DND-41 (cell line): ENCODE data around the gene RHOT2.

ENCODE experiments used
- ATAC-seq: fragments of 200-7000 bp; cut with Tn5 transposase; 3 replicates; pipeline ENCODE4 v1.9.1; 2021; ENCODE audit warnings: low read depth; ENCODE audit not compliant: insufficient read depth
- DNase-seq: peaks from one replicate; pipeline ENCODE4 v3.0.0-alpha.2; 2020
- H2AFZ ChIP-seq: 2 replicates; pipeline ENCODE4 v1.6.0; 2012; ENCODE audit warnings: low read depth, low read length
- H3K27ac ChIP-seq: 2 replicates; pipeline ENCODE4 v1.5.1; 2012; ENCODE audit warnings: low read length, inconsistent platforms
- H3K27me3 ChIP-seq: fragments of 200-600 bp; sonication (generic); 2 replicates; pipeline ENCODE4 v1.6.0; 2012; ENCODE audit warnings: low read length, mild to moderate bottlenecking, inconsistent platforms; ENCODE audit not compliant: insufficient read depth, poor library complexity
- H3K36me3 ChIP-seq: 2 replicates; pipeline ENCODE4 v1.5.1; 2012; ENCODE audit warnings: low read length, inconsistent platforms; ENCODE audit not compliant: insufficient read depth
- H3K4me1 ChIP-seq: 2 replicates; pipeline ENCODE4 v1.5.1; 2012; ENCODE audit warnings: mild to moderate bottlenecking, low read length; ENCODE audit not compliant: insufficient read depth
- H3K4me2 ChIP-seq: 2 replicates; pipeline ENCODE4 v1.6.0; 2012; ENCODE audit warnings: mild to moderate bottlenecking, moderate library complexity, low read length, inconsistent platforms; ENCODE audit not compliant: insufficient read depth
- H3K4me3 ChIP-seq, 2 experiments: fragments of 200-600 bp in 1 of 2; shearing (Covaris generic) in 1 of 2; 2 replicates each; pipeline ENCODE4 v1.5.1; 2012 to 2016; ENCODE audit warnings: inconsistent platforms in 2 of 2, low read length in 2 of 2, mild to moderate bottlenecking in 2 of 2, low read depth in 1 of 2, moderate library complexity in 1 of 2
- H3K79me2 ChIP-seq: 2 replicates; pipeline ENCODE4 v1.6.0; 2012; ENCODE audit warnings: low read length, inconsistent platforms; ENCODE audit not compliant: insufficient read depth
- H3K9ac ChIP-seq: 2 replicates; pipeline ENCODE4 v1.6.0; 2012; ENCODE audit warnings: low read depth, mild to moderate bottlenecking, inconsistent platforms, low read length, moderate library complexity
- H3K9me3 ChIP-seq: 2 replicates; pipeline ENCODE4 v1.5.1; 2012; ENCODE audit warnings: low read length, moderate library complexity, mild to moderate bottlenecking, inconsistent platforms; ENCODE audit not compliant: insufficient read depth, severe bottlenecking
- H4K20me1 ChIP-seq: 2 replicates; pipeline ENCODE4 v1.6.0; 2012; ENCODE audit warnings: low read length; ENCODE audit not compliant: insufficient read depth
- CTCF ChIP-seq: IDR thresholded peaks from 2 replicates; pipeline ENCODE4 v1.5.1; 2012; ENCODE audit warnings: borderline replicate concordance, low read length, moderate library complexity, mild to moderate bottlenecking; ENCODE audit not compliant: poor library complexity, severe bottlenecking; ENCODE audit errors: extremely low read depth
- EZH2 ChIP-seq: IDR thresholded peaks from 3 replicates; pipeline ENCODE4 v1.6.1; 2012; ENCODE audit warnings: borderline replicate concordance, low read depth, mild to moderate bottlenecking, moderate library complexity, low read length, inconsistent platforms; ENCODE audit not compliant: severe bottlenecking

RHOT2 gene

GRCh38 chr16:685967-686366 lies 18.0 kb downstream of the RHOT2 start:
- Histone ChIP-seq H3K9ac (no peak overlapping the region), H3K27me3 (no peaks in the 10 kb centered on the region), H3K4me2 (no peak overlapping the region), H3K36me3 (peaks cover 67% of the 10 kb centered on the region), H3K4me1 (peaks cover 81% of the 10 kb centered on the region), H4K20me1 (peaks cover 40% of the 10 kb centered on the region), H3K27ac (no peak overlapping the region), H3K9me3 (no peaks in the 10 kb centered on the region), H3K4me3 (no peak overlapping the region), H3K79me2 (peaks cover 51% of the 10 kb centered on the region), H2AFZ (no peak overlapping the region)
- TF ChIP-seq EZH2 (no peak), CTCF (peak; percentile 51)
- DNase-seq (no peak), ATAC-seq (no peak)

DNA sequence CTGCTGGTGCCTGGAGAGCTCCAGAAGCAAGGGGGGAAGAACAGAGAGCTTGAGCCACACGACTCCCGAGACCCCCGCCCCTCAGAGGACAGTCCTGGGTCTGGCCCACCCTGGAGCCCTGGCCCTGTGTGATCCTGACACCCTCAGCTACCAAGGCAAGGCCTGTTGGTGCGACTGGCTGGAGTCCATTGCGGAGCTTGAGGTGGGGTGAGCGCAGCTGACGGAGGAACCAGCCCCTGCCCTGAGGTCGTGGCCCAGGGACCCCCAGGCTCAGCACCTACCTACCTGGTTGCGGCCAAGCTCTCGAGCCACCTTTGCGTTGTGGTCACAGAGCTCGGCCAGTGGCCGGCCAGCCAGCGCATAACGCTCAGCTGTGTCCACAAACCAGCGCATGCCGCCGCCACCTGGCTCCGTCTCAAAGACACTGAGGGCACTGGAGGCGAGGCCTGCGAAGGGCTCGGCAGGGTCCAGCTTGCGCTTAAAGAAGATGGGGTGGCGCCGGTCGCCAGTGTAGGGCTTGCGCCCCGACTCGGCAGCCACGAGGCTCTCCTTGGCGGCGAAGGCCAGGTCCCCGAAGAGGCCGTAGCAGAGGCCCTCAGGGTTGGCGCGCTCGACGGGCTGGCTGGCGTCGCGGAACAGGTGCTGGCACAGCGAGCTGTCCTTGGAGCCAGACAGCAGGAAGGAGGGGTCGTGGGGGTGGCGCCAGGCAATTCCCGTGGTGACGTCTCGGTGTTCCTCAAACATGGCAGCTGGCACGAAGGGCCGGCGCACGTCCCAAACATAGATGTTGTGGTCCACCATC lies 18.7 kb downstream of the RHOT2 start:
- Histone ChIP-seq H4K20me1 (peaks cover 33% of the 10 kb centered on the region), H3K27ac (no peak overlapping the region), H3K4me1 (peaks cover 74% of the 10 kb centered on the region), H3K4me3 (no peak overlapping the region), H3K36me3 (peaks cover 60% of the 10 kb centered on the region), H3K27me3 (no peaks in the 10 kb centered on the region), H3K4me2 (no peak overlapping the region), H3K79me2 (peaks cover 44% of the 10 kb centered on the region), H3K9ac (no peak overlapping the region), H2AFZ (no peak overlapping the region), H3K9me3 (no peaks in the 10 kb centered on the region)
- ATAC-seq: no peak
- TF ChIP-seq EZH2 (no peak), CTCF (no peak)
- no peak for DNase-seq

- Histone ChIP-seq H3K9ac (no peak overlapping the region), H4K20me1 (peaks cover 25% of the 10 kb centered on the region), H2AFZ (no peak overlapping the region), H3K27ac (no peak overlapping the region), H3K9me3 (no peaks in the 10 kb centered on the region), H3K4me3 (no peak overlapping the region), H3K27me3 (no peaks in the 10 kb centered on the region), H3K36me3 (peaks cover 52% of the 10 kb centered on the region), H3K4me2 (peak overlapping the region; percentile 19; the same call in 1 of the 2 replicates), H3K4me1 (peaks cover 65% of the 10 kb centered on the region), H3K79me2 (peaks cover 35% of the 10 kb centered on the region)
- no peak for TF ChIP-seq EZH2
- TF ChIP-seq CTCF: no peak
- no peak for ATAC-seq
- no peak for DNase-seq
These were observed 19.6 kb downstream of the RHOT2 start for GRCh38 chr16:687499-687898.
